SK-N-SH treated with all-trans-retinoic acid at 6 μM for 48 hours (cell line): ENCODE measurements around the gene MTFP1.
A peak's percentile ranks its signal among the peaks of the same experiment; 100 is the strongest.

Experiments
- ATAC-seq: fragments of 200-7000 bp; cut with Tn5 transposase; 3 replicates; pipeline ENCODE4 v1.9.1; 2020; ENCODE audit warnings: mild to moderate bottlenecking, moderate library complexity
- ARNTL ChIP-seq: fragments of 450-650 bp; formaldehyde crosslinking; IDR thresholded peaks from 2 replicates; pipeline ENCODE4 v1.5.0; 2020; ENCODE audit warnings: low read depth, mild to moderate bottlenecking, moderate library complexity, borderline replicate concordance
- CREB5 ChIP-seq: fragments of 250-450 bp; sonication (Bioruptor Pico); IDR thresholded peaks from 2 replicates; pipeline ENCODE4 v1.5.1; 2020; ENCODE audit warnings: low read depth, mild to moderate bottlenecking, moderate library complexity
- CSDC2 ChIP-seq: fragments of 250-450 bp; sonication (Bioruptor Pico); IDR thresholded peaks from 2 replicates; pipeline ENCODE4 v1.5.0; 2020; ENCODE audit warnings: mild to moderate bottlenecking, moderate library complexity
- CSRNP3 ChIP-seq: fragments of 250-450 bp; sonication (Bioruptor Pico); IDR thresholded peaks from 2 replicates; pipeline ENCODE4 v1.5.1; 2021; ENCODE audit warnings: mild to moderate bottlenecking, moderate library complexity
- ESRRG ChIP-seq: fragments of 250-450 bp; sonication (Bioruptor Pico); IDR thresholded peaks from 2 replicates; pipeline ENCODE4 v1.6.1; 2021; ENCODE audit warnings: mild to moderate bottlenecking
- GLIS3 ChIP-seq: fragments of 250-450 bp; sonication (Bioruptor Pico); IDR thresholded peaks from 2 replicates; pipeline ENCODE4 v1.5.0; 2020; ENCODE audit warnings: mild to moderate bottlenecking, moderate library complexity
- ISL1 ChIP-seq: fragments of 250-450 bp; sonication (Bioruptor Pico); IDR thresholded peaks from 2 replicates; pipeline ENCODE4 v2.1.2; 2022; ENCODE audit warnings: mild to moderate bottlenecking, moderate library complexity
- OSR1 ChIP-seq: fragments of 250-450 bp; sonication (Bioruptor Pico); IDR thresholded peaks from 2 replicates; pipeline ENCODE4 v1.8.0; 2022; ENCODE audit warnings: moderate library complexity, mild to moderate bottlenecking, inconsistent platforms
- PATZ1 ChIP-seq: fragments of 250-450 bp; sonication (Bioruptor Pico); IDR thresholded peaks from 2 replicates; pipeline ENCODE4 v1.8.0; 2020; ENCODE audit warnings: mild to moderate bottlenecking, moderate library complexity, borderline replicate concordance
- POU6F1 ChIP-seq: fragments of 250-450 bp; sonication (Bioruptor Pico); IDR thresholded peaks from 2 replicates; pipeline ENCODE4 v1.8.0; 2021; ENCODE audit warnings: low read depth, mild to moderate bottlenecking, moderate library complexity, borderline replicate concordance
- RARB ChIP-seq: fragments of 250-450 bp; sonication (Bioruptor Pico); IDR thresholded peaks from 2 replicates; pipeline ENCODE4 v1.8.0; 2021; ENCODE audit warnings: mild to moderate bottlenecking, moderate library complexity
- SNAI2 ChIP-seq: fragments of 250-450 bp; sonication (Bioruptor Pico); IDR thresholded peaks from 2 replicates; pipeline ENCODE4 v1.5.0; 2020; ENCODE audit warnings: mild to moderate bottlenecking, moderate library complexity
- TCF4 ChIP-seq: fragments of 250-450 bp; sonication (Bioruptor Pico); IDR thresholded peaks from 2 replicates; pipeline ENCODE4 v1.8.0; 2021; ENCODE audit warnings: mild to moderate bottlenecking, moderate library complexity, borderline replicate concordance
- TOX ChIP-seq: fragments of 250-450 bp; sonication (Bioruptor Pico); IDR thresholded peaks from 2 replicates; pipeline ENCODE4 v1.8.0; 2021; ENCODE audit warnings: mild to moderate bottlenecking, moderate library complexity, borderline replicate concordance
- TSHZ2 ChIP-seq: fragments of 250-450 bp; sonication (Bioruptor Pico); IDR thresholded peaks from 2 replicates; pipeline ENCODE4 v1.5.0; 2020; ENCODE audit warnings: mild to moderate bottlenecking, moderate library complexity
- ZC3H10 ChIP-seq: fragments of 250-450 bp; sonication (Bioruptor Pico); IDR thresholded peaks from 2 replicates; pipeline ENCODE4 v1.5.1; 2021; ENCODE audit warnings: mild to moderate bottlenecking, moderate library complexity
- ZFP3 ChIP-seq: fragments of 250-450 bp; sonication (Bioruptor Pico); IDR thresholded peaks from 2 replicates; pipeline ENCODE4 v1.5.0; 2020; ENCODE audit warnings: mild to moderate bottlenecking, moderate library complexity
- ZFP30 ChIP-seq: fragments of 450-650 bp; formaldehyde crosslinking; IDR thresholded peaks from 2 replicates; pipeline ENCODE4 v1.5.0; 2022; ENCODE audit warnings: mild to moderate bottlenecking, moderate library complexity
- ZNF565 ChIP-seq: fragments of 450-650 bp; formaldehyde crosslinking; conservative IDR thresholded peaks from 2 replicates; pipeline ENCODE4 v1.5.0; 2020; ENCODE audit warnings: low read depth, mild to moderate bottlenecking, moderate library complexity
- ZNF70 ChIP-seq: fragments of 450-650 bp; formaldehyde crosslinking; IDR thresholded peaks from 2 replicates; pipeline ENCODE4 v1.5.0; 2020; ENCODE audit warnings: mild to moderate bottlenecking, moderate library complexity
- ZNF8 ChIP-seq: fragments of 450-650 bp; formaldehyde crosslinking; IDR thresholded peaks from 2 replicates; pipeline ENCODE4 v1.5.0; 2020; ENCODE audit warnings: mild to moderate bottlenecking, moderate library complexity

Gene MTFP1

GRCh38 chr22:30425616-30426387 is at the start of gene MTFP1:
TSS of gene MTFP1 (plus strand) at chr22:30425768. CDS start at chr22:30425880, 112 bp downstream.
- ATAC-seq = peak; percentile 7
- TF ChIP-seq SNAI2 (CRISPR knock-in tag) (no peak), GLIS3 (no peak), ZNF565 (CRISPR knock-in tag) (no peak), ZNF70 (CRISPR knock-in tag) (no peak), ARNTL (CRISPR knock-in tag) (no peak), RARB (CRISPR knock-in tag) (no peak), CSRNP3 (CRISPR knock-in tag) (no peak), POU6F1 (no peak), ZFP30 (CRISPR knock-in tag) (no peak), ZFP3 (CRISPR knock-in tag) (no peak), CREB5 (CRISPR knock-in tag) (no peak), OSR1 (CRISPR knock-in tag) (no peak)

- no peak for ATAC-seq
- TF ChIP-seq ZC3H10 (CRISPR knock-in tag) (no peak), CREB5 (CRISPR knock-in tag) (no peak), CSDC2 (CRISPR knock-in tag) (no peak), SNAI2 (CRISPR knock-in tag) (no peak), PATZ1 (CRISPR knock-in tag) (no peak), POU6F1 (no peak), TOX (CRISPR knock-in tag) (no peak), ZNF565 (CRISPR knock-in tag) (no peak), ZFP3 (CRISPR knock-in tag) (no peak), ESRRG (no peak), TCF4 (CRISPR knock-in tag) (no peak), TSHZ2 (CRISPR knock-in tag) (no peak), GLIS3 (no peak), ZFP30 (CRISPR knock-in tag) (no peak), OSR1 (CRISPR knock-in tag) (no peak), RARB (CRISPR knock-in tag) (no peak), ISL1 (CRISPR knock-in tag) (no peak), ARNTL (CRISPR knock-in tag) (no peak), ZNF8 (CRISPR knock-in tag) (no peak)
- TF ChIP-seq, all 23 proteins: peak for 0
Measured at GRCh38 chr22:30380011-30380410, 45.6 kb upstream of the MTFP1 start.
